CD4-positive, alpha-beta T cell treated with Interleukin-4 for 1 hour (primary cell): ENCODE measurements around the gene FGFRL1.

Experiments used
- DNase-seq, 2 donors: peaks; one replicate each; pipeline ENCODE4 v3.0.0-alpha.2; 2020 to 2022

The FGFRL1 gene

GRCh38 chr4:1009542-1010394 is 1.7 kb upstream of the FGFRL1 start:
- peak; percentile 55 to 71 for DNase-seq

GRCh38 chr4:1010395-1011021 is 918 bp upstream of the FGFRL1 start:
- peak; percentile 70 to 75 for DNase-seq

- DNase-seq, result no peak
These were observed 224 bp downstream of the FGFRL1 start for GRCh38 chr4:1011666-1012033.

- peak in 1 of 2 donors; percentile 40 for DNase-seq
These were observed 761 bp downstream of the FGFRL1 start for GRCh38 chr4:1012034-1012739.

- DNase-seq, result no peak
These were observed 2.0 kb downstream of the FGFRL1 start for GRCh38 chr4:1013225-1014073.

GRCh38 chr4:1014291-1015167 is 3.1 kb downstream of the FGFRL1 start:
- no peak for DNase-seq

GRCh38 chr4:1015179-1015578 is 3.8 kb downstream of the FGFRL1 start:
- no peak for DNase-seq

GRCh38 chr4:1015746-1016145 is 4.3 kb downstream of the FGFRL1 start:
- DNase-seq, result no peak

- no peak for DNase-seq
These were observed 5.8 kb downstream of the FGFRL1 start for GRCh38 chr4:1017211-1017610.

- no peak for DNase-seq
These were observed 6.3 kb downstream of the FGFRL1 start for GRCh38 chr4:1017706-1018105.

- no peak for DNase-seq
These were observed 7.0 kb downstream of the FGFRL1 start for GRCh38 chr4:1018147-1019020.

- DNase-seq, result no peak
These were observed 7.9 kb downstream of the FGFRL1 start for GRCh38 chr4:1019320-1019719.

GRCh38 chr4:1019729-1020470 is 8.5 kb downstream of the FGFRL1 start:
- no peak for DNase-seq

- peak in 1 of 2 donors; percentile 39 for DNase-seq
These were observed 10.1 kb downstream of the FGFRL1 start for GRCh38 chr4:1021386-1022050.

GRCh38 chr4:1022051-1022738 is 10.8 kb downstream of the FGFRL1 start:
- no peak for DNase-seq

GRCh38 chr4:1022739-1023066 is 11.3 kb downstream of the FGFRL1 start:
- DNase-seq, result no peak

- no peak for DNase-seq
These were observed 11.7 kb downstream of the FGFRL1 start for GRCh38 chr4:1023075-1023640.

GRCh38 chr4:1023895-1024740 is 12.7 kb downstream of the FGFRL1 start:
- no peak for DNase-seq
